GM23338 (cell line): ENCODE results near the gene KCNN3. TPM values are rescaled to one million over a fixed set of nuclear protein-coding genes. Genes with fewer than 3 reads are reported as not detected.

Experiments
- ATAC-seq: fragments of 200-7000 bp; cut with Tn5 transposase; 3 replicates; pipeline ENCODE4 v1.9.1; 2020
- DNase-seq: peaks from one replicate; pipeline ENCODE4 v3.0.0-alpha.2; 2015; ENCODE audit warnings: low spot score
- H2AFZ ChIP-seq: fragments of 200-600 bp; sonication (generic); 2 replicates; pipeline ENCODE4 v1.8.0; 2016; ENCODE audit warnings: antibody characterized with exemption, mild to moderate bottlenecking, moderate library complexity
- H3F3A ChIP-seq: fragments of 200-600 bp; sonication (generic); replicated peaks from 2 replicates; pipeline ENCODE4 v1.8.0; 2017; ENCODE audit warnings: antibody characterized with exemption, mixed run types, low read depth
- H3K27ac ChIP-seq: fragments of 200-600 bp; sonication (generic); 2 replicates; pipeline ENCODE4 v1.6.1; 2016; ENCODE audit warnings: low read depth
- H3K27me3 ChIP-seq: fragments of 200-600 bp; sonication (generic); 2 replicates; pipeline ENCODE4 v1.8.0; 2016; ENCODE audit warnings: mild to moderate bottlenecking, mixed run types, moderate library complexity; ENCODE audit not compliant: insufficient read depth
- H3K36me3 ChIP-seq: fragments of 200-600 bp; sonication (generic); 2 replicates; pipeline ENCODE4 v1.8.0; 2016; ENCODE audit warnings: mild to moderate bottlenecking; ENCODE audit not compliant: insufficient read depth
- H3K4me1 ChIP-seq: fragments of 200-600 bp; sonication (generic); 2 replicates; pipeline ENCODE4 v1.8.0; 2016; ENCODE audit warnings: mild to moderate bottlenecking, moderate library complexity; ENCODE audit not compliant: insufficient read depth
- H3K4me2 ChIP-seq: fragments of 200-600 bp; sonication (generic); 2 replicates; pipeline ENCODE4 v1.7.1; 2017; ENCODE audit warnings: mixed run types
- H3K4me3 ChIP-seq: fragments of 200-600 bp; sonication (generic); 2 replicates; pipeline ENCODE4 v1.6.1; 2016; ENCODE audit warnings: mixed run types
- H3K79me2 ChIP-seq: fragments of 200-600 bp; sonication (generic); replicated peaks from 2 replicates; pipeline ENCODE4 v1.8.0; 2017; ENCODE audit warnings: mild to moderate bottlenecking; ENCODE audit not compliant: insufficient read depth
- H3K9me2 ChIP-seq: fragments of 200-600 bp; sonication (generic); 2 replicates; pipeline ENCODE4 v1.8.0; 2017; ENCODE audit not compliant: insufficient read depth
- H4K20me1 ChIP-seq: fragments of 200-600 bp; sonication (generic); replicated peaks from 2 replicates; pipeline ENCODE4 v1.8.0; 2017; ENCODE audit warnings: mild to moderate bottlenecking; ENCODE audit not compliant: insufficient read depth
- H3K27ac Mint-ChIP-seq: 2 replicates; pipeline ENCODE4 v1.8.0; 2020; ENCODE audit warnings: inconsistent platforms, mild to moderate bottlenecking, moderate library complexity, mixed read lengths
- H3K27me3 Mint-ChIP-seq: 3 replicates; pipeline ENCODE4 v1.8.0; 2022; ENCODE audit warnings: low read depth, mild to moderate bottlenecking, moderate library complexity, mixed read lengths, inconsistent platforms; ENCODE audit not compliant: insufficient read depth, poor library complexity
- H3K36me3 Mint-ChIP-seq: 3 replicates; pipeline ENCODE4 v1.8.0; 2021; ENCODE audit warnings: low read depth, mild to moderate bottlenecking, inconsistent platforms, moderate library complexity, mixed read lengths
- H3K4me1 Mint-ChIP-seq: 3 replicates; pipeline ENCODE4 v1.8.0; 2020; ENCODE audit warnings: mild to moderate bottlenecking, inconsistent platforms, mixed read lengths
- H3K4me3 Mint-ChIP-seq: 3 replicates; pipeline ENCODE4 v1.8.0; 2021; ENCODE audit warnings: moderate library complexity, mild to moderate bottlenecking, inconsistent platforms, mixed read lengths
- H3K9me3 Mint-ChIP-seq: 3 replicates; pipeline ENCODE4 v1.8.0; 2020; ENCODE audit warnings: moderate library complexity, mild to moderate bottlenecking, inconsistent platforms, mixed read lengths
- CREB1 ChIP-seq: fragments of 250-450 bp; sonication (Bioruptor Pico); IDR thresholded peaks from 2 replicates; pipeline ENCODE4 v1.5.0; 2020; ENCODE audit warnings: low read depth, mild to moderate bottlenecking, moderate library complexity
- EZH2 ChIP-seq: fragments of 200-600 bp; sonication (generic); IDR thresholded peaks from one replicate; pipeline ENCODE4 v1.8.0; 2017; ENCODE audit warnings: antibody characterized with exemption, mild to moderate bottlenecking, low read depth; ENCODE audit not compliant: unreplicated experiment
- EZH2phosphoT487 ChIP-seq: fragments of 200-600 bp; sonication (generic); IDR thresholded peaks from one replicate; pipeline ENCODE4 v1.8.1; 2018; ENCODE audit warnings: antibody characterized with exemption; ENCODE audit not compliant: unreplicated experiment
- JUNB ChIP-seq: IDR thresholded peaks from one replicate; pipeline ENCODE4 v1.6.1; 2016; ENCODE audit warnings: antibody characterized with exemption; ENCODE audit not compliant: unreplicated experiment
- NANOG ChIP-seq: IDR thresholded peaks from 2 replicates; pipeline ENCODE4 v1.6.1; 2016; ENCODE audit warnings: antibody characterized with exemption, borderline replicate concordance
- POLR2AphosphoS5 ChIP-seq: IDR thresholded peaks from 2 replicates; pipeline ENCODE4 v1.6.1; 2016; ENCODE audit warnings: antibody characterized with exemption, low read depth
- REST ChIP-seq: IDR thresholded peaks from one replicate; pipeline ENCODE4 v1.6.1; 2018; ENCODE audit warnings: antibody characterized with exemption; ENCODE audit not compliant: unreplicated experiment
- STAT1 ChIP-seq: IDR thresholded peaks from one replicate; pipeline ENCODE4 v1.6.1; 2016; ENCODE audit warnings: antibody characterized with exemption; ENCODE audit not compliant: unreplicated experiment
- ZNF114 ChIP-seq: fragments of 250-450 bp; sonication (Bioruptor Pico); IDR thresholded peaks from 2 replicates; pipeline ENCODE4 v1.5.0; 2020; ENCODE audit warnings: mild to moderate bottlenecking, moderate library complexity
- ZNF331 ChIP-seq: fragments of 250-450 bp; sonication (Bioruptor Pico); IDR thresholded peaks from 2 replicates; pipeline ENCODE4 v1.5.0; 2020; ENCODE audit warnings: low read depth, mild to moderate bottlenecking, moderate library complexity
- polyA plus RNA-seq: library from polyadenylated mRNA; unstranded; fragments of >200 nt; fragmentation: Nextera tagmentation; extraction: Ambion mirVana; gene quantifications from 2 replicates; pipeline ENCODE4 v1.2.1, GENCODE V29; 2016
- total RNA-seq: library from RNA; depleted of rRNA; stranded (reverse); fragments of >200 nt; shearing (Covaris generic); gene quantifications from 2 replicates; pipeline ENCODE4 v1.2.3, GENCODE V29; 2014
- TF ChIP-seq, protein P1 (sequence below): IDR thresholded peaks from 2 replicates; pipeline ENCODE4 v1.6.1; 2016; ENCODE audit warnings: antibody characterized with exemption
- TF ChIP-seq, protein P2 (sequence below): fragments of 250-450 bp; sonication (Bioruptor Pico); IDR thresholded peaks from 2 replicates; pipeline ENCODE4 v1.5.0; 2020; ENCODE audit warnings: mild to moderate bottlenecking, moderate library complexity
- TF ChIP-seq, protein P3 (sequence below), 2 experiments: fragments of 200-600 bp in 1 of 2; sonication (generic) in 1 of 2; conservative IDR thresholded peaks; 2 replicates each; pipeline versions ENCODE4 v1.5.1 to v1.6.1; 2016 to 2017; ENCODE audit warnings: antibody characterized with exemption in 2 of 2, low read depth in 2 of 2, mild to moderate bottlenecking in 2 of 2, moderate library complexity in 1 of 2

The KCNN3 gene
- total and polyA plus RNA-seq, 2 experiments from 2014 or later: 1.9 to 3.0 TPM

DNA sequence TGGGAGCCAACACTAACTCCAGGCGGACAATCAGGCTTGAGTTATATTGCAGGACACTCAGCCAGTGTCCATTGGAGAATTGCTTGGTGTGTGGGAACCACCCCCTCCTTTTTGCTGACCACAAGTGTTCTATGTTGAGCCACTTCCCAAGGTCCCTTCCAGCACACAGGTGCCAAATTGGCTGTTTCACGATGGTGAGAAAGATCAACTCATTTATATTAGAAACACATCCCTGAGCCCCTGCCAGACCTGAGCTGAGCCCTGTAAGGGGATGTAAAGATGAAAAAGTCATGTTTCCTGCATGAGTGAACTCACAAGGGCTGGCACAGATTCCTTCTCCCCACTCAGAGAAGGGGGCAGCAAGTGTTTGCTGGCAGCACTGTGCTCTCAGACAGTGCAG, 96.5 kb downstream of the KCNN3 start:
- Histone ChIP-seq H2AFZ (no peak overlapping the region), H4K20me1 (no peaks in the 10 kb centered on the region), H3K4me1 (peaks cover 6% of the 10 kb centered on the region), H3K27me3 (no peaks in the 10 kb centered on the region), H3K79me2 (no peaks in the 10 kb centered on the region), H3F3A (no peaks in the 10 kb centered on the region), H3K4me2 (no peak overlapping the region), H3K36me3 (no peaks in the 10 kb centered on the region), H3K27ac (no peak overlapping the region), H3K9me2 (no peaks in the 10 kb centered on the region; the same call in 1 of the 2 replicates), H3K4me3 (no peak overlapping the region)
- Mint-ChIP-seq H3K4me3 (no peak overlapping the region), H3K36me3 (no peaks in the 10 kb centered on the region), H3K9me3 (no peaks in the 10 kb centered on the region), H3K27me3 (peaks cover 3% of the 10 kb centered on the region), H3K4me1 (peaks cover 27% of the 10 kb centered on the region), H3K27ac (no peak overlapping the region)
- ATAC-seq (no peak), DNase-seq (no peak)
- TF ChIP-seq, protein P1, sequence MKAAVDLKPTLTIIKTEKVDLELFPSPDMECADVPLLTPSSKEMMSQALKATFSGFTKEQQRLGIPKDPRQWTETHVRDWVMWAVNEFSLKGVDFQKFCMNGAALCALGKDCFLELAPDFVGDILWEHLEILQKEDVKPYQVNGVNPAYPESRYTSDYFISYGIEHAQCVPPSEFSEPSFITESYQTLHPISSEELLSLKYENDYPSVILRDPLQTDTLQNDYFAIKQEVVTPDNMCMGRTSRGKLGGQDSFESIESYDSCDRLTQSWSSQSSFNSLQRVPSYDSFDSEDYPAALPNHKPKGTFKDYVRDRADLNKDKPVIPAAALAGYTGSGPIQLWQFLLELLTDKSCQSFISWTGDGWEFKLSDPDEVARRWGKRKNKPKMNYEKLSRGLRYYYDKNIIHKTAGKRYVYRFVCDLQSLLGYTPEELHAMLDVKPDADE: no peak
- TF ChIP-seq ZNF114 (CRISPR knock-in tag): no peak
- TF ChIP-seq EZH2phosphoT487: no peak
- TF ChIP-seq ZNF331: no peak
- TF ChIP-seq EZH2: no peak
- TF ChIP-seq, protein P2, sequence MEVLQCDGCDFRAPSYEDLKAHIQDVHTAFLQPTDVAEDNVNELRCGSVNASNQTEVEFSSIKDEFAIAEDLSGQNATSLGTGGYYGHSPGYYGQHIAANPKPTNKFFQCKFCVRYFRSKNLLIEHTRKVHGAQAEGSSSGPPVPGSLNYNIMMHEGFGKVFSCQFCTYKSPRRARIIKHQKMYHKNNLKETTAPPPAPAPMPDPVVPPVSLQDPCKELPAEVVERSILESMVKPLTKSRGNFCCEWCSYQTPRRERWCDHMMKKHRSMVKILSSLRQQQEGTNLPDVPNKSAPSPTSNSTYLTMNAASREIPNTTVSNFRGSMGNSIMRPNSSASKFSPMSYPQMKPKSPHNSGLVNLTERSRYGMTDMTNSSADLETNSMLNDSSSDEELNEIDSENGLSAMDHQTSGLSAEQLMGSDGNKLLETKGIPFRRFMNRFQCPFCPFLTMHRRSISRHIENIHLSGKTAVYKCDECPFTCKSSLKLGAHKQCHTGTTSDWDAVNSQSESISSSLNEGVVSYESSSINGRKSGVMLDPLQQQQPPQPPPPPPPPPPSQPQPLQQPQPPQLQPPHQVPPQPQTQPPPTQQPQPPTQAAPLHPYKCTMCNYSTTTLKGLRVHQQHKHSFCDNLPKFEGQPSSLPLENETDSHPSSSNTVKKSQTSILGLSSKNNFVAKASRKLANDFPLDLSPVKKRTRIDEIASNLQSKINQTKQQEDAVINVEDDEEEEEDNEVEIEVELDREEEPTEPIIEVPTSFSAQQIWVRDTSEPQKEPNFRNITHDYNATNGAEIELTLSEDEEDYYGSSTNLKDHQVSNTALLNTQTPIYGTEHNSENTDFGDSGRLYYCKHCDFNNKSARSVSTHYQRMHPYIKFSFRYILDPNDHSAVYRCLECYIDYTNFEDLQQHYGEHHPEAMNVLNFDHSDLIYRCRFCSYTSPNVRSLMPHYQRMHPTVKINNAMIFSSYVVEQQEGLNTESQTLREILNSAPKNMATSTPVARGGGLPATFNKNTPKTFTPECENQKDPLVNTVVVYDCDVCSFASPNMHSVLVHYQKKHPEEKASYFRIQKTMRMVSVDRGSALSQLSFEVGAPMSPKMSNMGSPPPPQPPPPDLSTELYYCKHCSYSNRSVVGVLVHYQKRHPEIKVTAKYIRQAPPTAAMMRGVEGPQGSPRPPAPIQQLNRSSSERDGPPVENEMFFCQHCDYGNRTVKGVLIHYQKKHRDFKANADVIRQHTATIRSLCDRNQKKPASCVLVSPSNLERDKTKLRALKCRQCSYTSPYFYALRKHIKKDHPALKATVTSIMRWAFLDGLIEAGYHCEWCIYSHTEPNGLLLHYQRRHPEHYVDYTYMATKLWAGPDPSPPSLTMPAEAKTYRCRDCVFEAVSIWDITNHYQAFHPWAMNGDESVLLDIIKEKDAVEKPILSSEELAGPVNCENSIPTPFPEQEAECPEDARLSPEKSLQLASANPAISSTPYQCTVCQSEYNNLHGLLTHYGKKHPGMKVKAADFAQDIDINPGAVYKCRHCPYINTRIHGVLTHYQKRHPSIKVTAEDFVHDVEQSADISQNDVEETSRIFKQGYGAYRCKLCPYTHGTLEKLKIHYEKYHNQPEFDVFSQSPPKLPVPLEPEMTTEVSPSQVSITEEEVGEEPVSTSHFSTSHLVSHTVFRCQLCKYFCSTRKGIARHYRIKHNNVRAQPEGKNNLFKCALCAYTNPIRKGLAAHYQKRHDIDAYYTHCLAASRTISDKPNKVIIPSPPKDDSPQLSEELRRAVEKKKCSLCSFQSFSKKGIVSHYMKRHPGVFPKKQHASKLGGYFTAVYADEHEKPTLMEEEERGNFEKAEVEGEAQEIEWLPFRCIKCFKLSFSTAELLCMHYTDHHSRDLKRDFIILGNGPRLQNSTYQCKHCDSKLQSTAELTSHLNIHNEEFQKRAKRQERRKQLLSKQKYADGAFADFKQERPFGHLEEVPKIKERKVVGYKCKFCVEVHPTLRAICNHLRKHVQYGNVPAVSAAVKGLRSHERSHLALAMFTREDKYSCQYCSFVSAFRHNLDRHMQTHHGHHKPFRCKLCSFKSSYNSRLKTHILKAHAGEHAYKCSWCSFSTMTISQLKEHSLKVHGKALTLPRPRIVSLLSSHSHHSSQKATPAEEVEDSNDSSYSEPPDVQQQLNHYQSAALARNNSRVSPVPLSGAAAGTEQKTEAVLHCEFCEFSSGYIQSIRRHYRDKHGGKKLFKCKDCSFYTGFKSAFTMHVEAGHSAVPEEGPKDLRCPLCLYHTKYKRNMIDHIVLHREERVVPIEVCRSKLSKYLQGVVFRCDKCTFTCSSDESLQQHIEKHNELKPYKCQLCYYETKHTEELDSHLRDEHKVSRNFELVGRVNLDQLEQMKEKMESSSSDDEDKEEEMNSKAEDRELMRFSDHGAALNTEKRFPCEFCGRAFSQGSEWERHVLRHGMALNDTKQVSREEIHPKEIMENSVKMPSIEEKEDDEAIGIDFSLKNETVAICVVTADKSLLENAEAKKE (CRISPR knock-in tag): no peak
- TF ChIP-seq NANOG: no peak
- TF ChIP-seq REST: no peak
- no peak for TF ChIP-seq STAT1
- no peak for TF ChIP-seq JUNB
- TF ChIP-seq, protein P3, sequence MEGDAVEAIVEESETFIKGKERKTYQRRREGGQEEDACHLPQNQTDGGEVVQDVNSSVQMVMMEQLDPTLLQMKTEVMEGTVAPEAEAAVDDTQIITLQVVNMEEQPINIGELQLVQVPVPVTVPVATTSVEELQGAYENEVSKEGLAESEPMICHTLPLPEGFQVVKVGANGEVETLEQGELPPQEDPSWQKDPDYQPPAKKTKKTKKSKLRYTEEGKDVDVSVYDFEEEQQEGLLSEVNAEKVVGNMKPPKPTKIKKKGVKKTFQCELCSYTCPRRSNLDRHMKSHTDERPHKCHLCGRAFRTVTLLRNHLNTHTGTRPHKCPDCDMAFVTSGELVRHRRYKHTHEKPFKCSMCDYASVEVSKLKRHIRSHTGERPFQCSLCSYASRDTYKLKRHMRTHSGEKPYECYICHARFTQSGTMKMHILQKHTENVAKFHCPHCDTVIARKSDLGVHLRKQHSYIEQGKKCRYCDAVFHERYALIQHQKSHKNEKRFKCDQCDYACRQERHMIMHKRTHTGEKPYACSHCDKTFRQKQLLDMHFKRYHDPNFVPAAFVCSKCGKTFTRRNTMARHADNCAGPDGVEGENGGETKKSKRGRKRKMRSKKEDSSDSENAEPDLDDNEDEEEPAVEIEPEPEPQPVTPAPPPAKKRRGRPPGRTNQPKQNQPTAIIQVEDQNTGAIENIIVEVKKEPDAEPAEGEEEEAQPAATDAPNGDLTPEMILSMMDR (conservative IDR thresholded peaks at IDR 0.05; ENCODE audit: low read depth in 2 of 2): no peak
- no peak for TF ChIP-seq CREB1 (CRISPR knock-in tag)
- no peak for TF ChIP-seq POLR2AphosphoS5
